WTC11 (cell line): ENCODE results near the gene HSDL2.

Experiments
- ATF1 ChIP-seq: sonication (generic); formaldehyde crosslinking; IDR thresholded peaks from 2 replicates; pipeline ENCODE4 v1.8.1; 2023; ENCODE audit warnings: mild to moderate bottlenecking, moderate library complexity, missing genetic modification reagents
- CBFB ChIP-seq: sonication (generic); formaldehyde crosslinking; IDR thresholded peaks from 2 replicates; pipeline ENCODE4 v1.8.1; 2022; ENCODE audit warnings: mild to moderate bottlenecking, low read depth, missing genetic modification reagents
- NR2C2 ChIP-seq: sonication (generic); formaldehyde crosslinking; IDR thresholded peaks from 2 replicates; pipeline ENCODE4 v1.8.0; 2022; ENCODE audit warnings: mild to moderate bottlenecking, missing genetic modification reagents
- NR3C1 ChIP-seq: sonication (generic); formaldehyde crosslinking; conservative IDR thresholded peaks from 2 replicates; pipeline ENCODE4 v1.8.1; 2023; ENCODE audit warnings: low read depth, mild to moderate bottlenecking, missing genetic modification reagents
- SP1 ChIP-seq: sonication (generic); formaldehyde crosslinking; conservative IDR thresholded peaks from 2 replicates; pipeline ENCODE4 v1.8.1; 2022; ENCODE audit warnings: missing genetic modification reagents
- TP53 ChIP-seq: sonication (generic); formaldehyde crosslinking; IDR thresholded peaks from 2 replicates; pipeline ENCODE4 v1.8.1; 2023; ENCODE audit warnings: mild to moderate bottlenecking, missing genetic modification reagents
- TF ChIP-seq, protein P1 (sequence below): fragments of 200-600 bp; IDR thresholded peaks from 2 replicates; pipeline ENCODE4 v1.8.0; 2022; ENCODE audit warnings: antibody characterized with exemption

DNA sequence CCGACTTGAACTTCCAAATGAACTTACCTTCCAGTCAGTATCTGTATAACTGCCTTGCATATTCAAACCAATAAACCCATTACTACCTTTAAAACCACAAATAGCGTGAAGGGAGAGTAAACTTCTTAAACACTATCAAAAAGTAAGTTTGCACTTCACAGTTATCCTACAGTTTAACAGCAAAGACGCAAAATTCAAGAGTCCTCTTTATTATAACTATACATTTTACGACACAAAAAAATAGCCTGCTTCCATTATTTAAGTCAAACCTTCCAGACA is 48.3 kb upstream of the HSDL2 start:
- TF ChIP-seq, protein P1, sequence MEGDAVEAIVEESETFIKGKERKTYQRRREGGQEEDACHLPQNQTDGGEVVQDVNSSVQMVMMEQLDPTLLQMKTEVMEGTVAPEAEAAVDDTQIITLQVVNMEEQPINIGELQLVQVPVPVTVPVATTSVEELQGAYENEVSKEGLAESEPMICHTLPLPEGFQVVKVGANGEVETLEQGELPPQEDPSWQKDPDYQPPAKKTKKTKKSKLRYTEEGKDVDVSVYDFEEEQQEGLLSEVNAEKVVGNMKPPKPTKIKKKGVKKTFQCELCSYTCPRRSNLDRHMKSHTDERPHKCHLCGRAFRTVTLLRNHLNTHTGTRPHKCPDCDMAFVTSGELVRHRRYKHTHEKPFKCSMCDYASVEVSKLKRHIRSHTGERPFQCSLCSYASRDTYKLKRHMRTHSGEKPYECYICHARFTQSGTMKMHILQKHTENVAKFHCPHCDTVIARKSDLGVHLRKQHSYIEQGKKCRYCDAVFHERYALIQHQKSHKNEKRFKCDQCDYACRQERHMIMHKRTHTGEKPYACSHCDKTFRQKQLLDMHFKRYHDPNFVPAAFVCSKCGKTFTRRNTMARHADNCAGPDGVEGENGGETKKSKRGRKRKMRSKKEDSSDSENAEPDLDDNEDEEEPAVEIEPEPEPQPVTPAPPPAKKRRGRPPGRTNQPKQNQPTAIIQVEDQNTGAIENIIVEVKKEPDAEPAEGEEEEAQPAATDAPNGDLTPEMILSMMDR: no peak
- no peak for TF ChIP-seq ATF1
- no peak for TF ChIP-seq NR2C2
- no peak for TF ChIP-seq CBFB (CRISPR knock-in tag)
- no peak for TF ChIP-seq NR3C1 (CRISPR knock-in tag)
- no peak for TF ChIP-seq SP1
- TF ChIP-seq TP53 (CRISPR knock-in tag): no peak
